AG04449 (cell line): ENCODE results near the gene AZI2.

Experiments
- CTCF ChIA-PET: fragments of 350-600 bp; formaldehyde crosslinking; extraction: SDS; loops from one replicate; lab custom pipeline; 2021; ENCODE audit warnings: antibody characterized with exemption; lab: Yijun Ruan, JAX
- POLR2A ChIA-PET: fragments of 400-600, 350-600 bp; formaldehyde crosslinking; extraction: SDS; loops from one replicate; lab custom pipeline; 2020; ENCODE audit warnings: antibody characterized with exemption, inconsistent platforms; lab: Yijun Ruan, JAX
- DNase-seq: peaks from one replicate; pipeline ENCODE4 v3.0.0-alpha.2; 2010; ENCODE audit warnings: low read depth, low spot score
- H3K4me3 ChIP-seq: 2 replicates; pipeline ENCODE4 v1.5.1; 2011; ENCODE audit warnings: low read depth, mild to moderate bottlenecking, control low read depth, low read length
- TF ChIP-seq, protein P1 (sequence below): IDR thresholded peaks from one replicate; pipeline ENCODE4 v1.5.1; 2011; ENCODE audit warnings: mild to moderate bottlenecking, moderate library complexity, low read length, control low read depth, inconsistent platforms; ENCODE audit not compliant: insufficient read depth; ENCODE audit errors: missing control alignments

The AZI2 gene

DNA sequence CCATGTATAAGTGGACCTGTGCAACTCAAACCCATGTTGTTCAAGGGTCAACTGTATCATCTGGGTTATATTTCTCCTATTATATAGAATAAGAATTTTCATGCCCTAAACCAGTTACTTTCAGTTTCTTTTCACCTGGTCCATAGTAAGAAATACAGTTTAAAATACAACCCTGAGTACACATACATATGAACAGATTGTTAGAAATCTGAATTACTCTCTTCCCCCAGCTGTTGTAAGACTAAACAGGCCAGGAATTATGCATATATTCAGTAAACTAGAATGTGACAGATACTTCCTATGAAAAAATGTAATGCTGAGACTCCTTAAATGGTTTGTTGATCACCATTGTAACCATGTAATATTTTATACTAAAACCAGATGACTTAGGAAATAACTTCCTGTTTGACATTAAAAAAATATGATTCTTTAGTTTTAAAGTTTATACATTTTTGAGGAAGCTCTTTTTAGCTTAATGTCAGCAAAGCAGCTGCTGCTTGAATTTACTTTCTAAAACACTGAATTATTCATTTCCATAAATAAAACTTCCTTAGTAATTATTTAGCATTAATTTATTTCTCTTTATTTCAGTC lies 52.6 kb downstream of the AZI2 start:
- H3K4me3 ChIP-seq = no peak overlapping the region
- TF ChIP-seq, protein P1, sequence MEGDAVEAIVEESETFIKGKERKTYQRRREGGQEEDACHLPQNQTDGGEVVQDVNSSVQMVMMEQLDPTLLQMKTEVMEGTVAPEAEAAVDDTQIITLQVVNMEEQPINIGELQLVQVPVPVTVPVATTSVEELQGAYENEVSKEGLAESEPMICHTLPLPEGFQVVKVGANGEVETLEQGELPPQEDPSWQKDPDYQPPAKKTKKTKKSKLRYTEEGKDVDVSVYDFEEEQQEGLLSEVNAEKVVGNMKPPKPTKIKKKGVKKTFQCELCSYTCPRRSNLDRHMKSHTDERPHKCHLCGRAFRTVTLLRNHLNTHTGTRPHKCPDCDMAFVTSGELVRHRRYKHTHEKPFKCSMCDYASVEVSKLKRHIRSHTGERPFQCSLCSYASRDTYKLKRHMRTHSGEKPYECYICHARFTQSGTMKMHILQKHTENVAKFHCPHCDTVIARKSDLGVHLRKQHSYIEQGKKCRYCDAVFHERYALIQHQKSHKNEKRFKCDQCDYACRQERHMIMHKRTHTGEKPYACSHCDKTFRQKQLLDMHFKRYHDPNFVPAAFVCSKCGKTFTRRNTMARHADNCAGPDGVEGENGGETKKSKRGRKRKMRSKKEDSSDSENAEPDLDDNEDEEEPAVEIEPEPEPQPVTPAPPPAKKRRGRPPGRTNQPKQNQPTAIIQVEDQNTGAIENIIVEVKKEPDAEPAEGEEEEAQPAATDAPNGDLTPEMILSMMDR = no peak
- ChIA-PET POLR2A (no interaction called here), CTCF (interaction anchor here (0.8 to 1.0 kb wide), 2 partner anchors 9 to 1043 kb away, joined by 3 to 4 read pairs; no protein-coding TSS in a partner anchor)
- DNase-seq = no peak

DNA sequence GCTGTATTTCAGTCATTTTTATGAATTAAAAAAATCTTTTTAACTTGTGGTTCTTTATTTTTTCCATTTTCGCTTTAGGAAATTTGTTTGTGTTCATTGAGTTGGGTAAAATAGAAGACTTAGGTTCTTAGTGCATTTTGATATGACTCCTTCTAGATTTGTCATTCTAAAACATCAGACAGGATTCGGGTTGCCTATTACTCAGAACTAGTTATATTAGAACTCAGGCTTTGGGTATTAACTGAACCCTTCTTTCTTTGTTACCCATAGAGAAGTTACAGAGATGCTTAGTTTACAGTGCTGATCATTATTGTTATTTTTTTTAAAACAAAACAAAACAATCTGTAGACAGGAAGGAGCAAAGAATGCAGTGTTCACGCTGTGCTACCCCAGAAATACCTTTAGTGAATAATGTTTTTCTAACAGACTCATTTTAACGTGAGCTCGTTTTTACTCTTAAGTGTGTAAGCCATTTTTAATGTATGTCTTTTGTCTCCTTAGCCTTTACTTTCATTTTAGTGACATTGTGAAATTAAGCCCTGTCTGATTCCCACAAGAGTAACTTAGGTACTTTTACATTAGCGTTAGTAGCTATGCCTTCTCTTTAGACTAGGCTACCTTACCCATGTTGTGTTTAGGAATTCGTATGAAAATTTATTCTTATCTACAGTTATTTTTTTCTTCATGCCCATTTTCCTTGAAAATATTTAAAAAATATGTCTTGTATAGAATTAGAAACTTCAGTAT lies 53.8 kb downstream of the AZI2 start:
- H3K4me3 ChIP-seq = no peak overlapping the region
- DNase-seq = no peak
- POLR2A ChIA-PET = no interaction called here
- TF ChIP-seq, protein P1 = no peak
- CTCF ChIA-PET = interaction anchor here (1.0 to 1.5 kb wide), 3 partner anchors 8 to 583 kb away, joined by 3 to 4 read pairs (median 3); no protein-coding TSS in a partner anchor

DNA sequence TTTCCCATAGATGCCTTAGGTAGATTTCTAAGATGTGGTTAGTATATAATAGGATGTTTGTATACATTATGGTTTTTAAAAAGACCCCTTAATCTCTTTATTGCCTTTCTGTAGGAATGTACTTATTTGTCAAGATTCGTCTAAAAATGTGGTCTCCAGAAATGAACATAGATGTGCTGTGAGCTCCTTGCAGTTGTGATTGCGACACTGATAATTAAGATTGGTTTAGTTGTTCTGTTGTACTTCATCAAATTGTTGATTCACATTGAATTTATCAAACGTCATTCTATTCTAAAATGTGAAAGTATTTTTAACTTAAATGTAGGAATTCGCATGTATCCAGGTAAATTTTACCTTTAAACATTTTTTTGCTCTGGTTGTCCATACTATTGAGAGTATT lies 56.0 kb downstream of the AZI2 start:
- POLR2A ChIA-PET = no interaction called here
- TF ChIP-seq, protein P1 = no peak
- no peak for DNase-seq
- CTCF ChIA-PET = interaction anchor here (2.4 kb wide), 1 partner anchor 580 kb away, joined by 10 read pairs; no protein-coding TSS in a partner anchor
- H3K4me3 ChIP-seq = no peak overlapping the region

DNA sequence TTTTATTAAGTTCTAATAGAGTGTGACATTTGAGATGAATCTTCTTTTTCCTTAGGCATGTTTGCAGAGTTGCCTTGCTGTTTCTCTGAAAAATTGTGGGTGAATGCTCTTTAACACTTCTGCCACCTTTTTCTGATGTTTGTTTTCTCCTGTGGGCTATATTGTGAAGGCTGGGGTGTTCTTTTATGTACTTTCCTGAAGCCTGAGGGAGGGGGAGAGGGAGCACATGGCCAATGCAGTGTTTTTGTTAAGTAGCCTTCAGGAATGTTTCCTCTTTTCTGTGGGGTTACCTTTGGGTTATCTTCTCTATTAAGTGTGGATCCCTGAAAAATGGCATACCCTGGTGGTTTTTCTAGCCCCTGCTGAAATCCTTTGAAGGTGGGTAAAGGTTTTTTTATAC lies 57.0 kb downstream of the AZI2 start:
- ChIA-PET POLR2A (no interaction called here), CTCF (interaction anchor here (2.4 kb wide), 1 partner anchor 579 kb away, joined by 10 read pairs; no protein-coding TSS in a partner anchor)
- TF ChIP-seq, protein P1 = no peak
- no peak for DNase-seq
- no peak overlapping the region for H3K4me3 ChIP-seq

DNA sequence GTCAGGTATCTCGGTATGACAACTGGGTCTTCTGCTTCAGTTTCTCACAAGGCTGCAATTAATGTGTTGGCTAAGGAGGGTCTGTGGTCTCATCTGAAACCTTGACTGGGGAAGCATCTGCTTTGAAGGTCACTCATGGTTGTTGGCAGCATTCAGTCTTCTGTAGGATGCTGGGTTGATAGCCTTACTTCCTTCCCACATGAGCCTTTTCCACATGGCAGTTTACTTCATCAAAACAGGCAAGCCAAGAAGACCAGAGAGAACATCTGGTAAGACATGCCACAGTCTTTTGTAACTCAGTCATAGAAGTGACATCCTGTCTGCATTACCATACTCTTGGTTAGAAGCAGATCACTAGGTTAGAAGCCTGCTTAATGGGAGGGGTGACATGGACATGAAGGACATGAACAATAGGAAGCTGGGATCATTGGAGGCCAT lies 57.7 kb downstream of the AZI2 start:
- ChIA-PET CTCF (interaction anchor here (2.4 kb wide), 1 partner anchor 579 kb away, joined by 10 read pairs; no protein-coding TSS in a partner anchor), POLR2A (no interaction called here)
- no peak for DNase-seq
- TF ChIP-seq, protein P1 = no peak
- no peak overlapping the region for H3K4me3 ChIP-seq

DNA sequence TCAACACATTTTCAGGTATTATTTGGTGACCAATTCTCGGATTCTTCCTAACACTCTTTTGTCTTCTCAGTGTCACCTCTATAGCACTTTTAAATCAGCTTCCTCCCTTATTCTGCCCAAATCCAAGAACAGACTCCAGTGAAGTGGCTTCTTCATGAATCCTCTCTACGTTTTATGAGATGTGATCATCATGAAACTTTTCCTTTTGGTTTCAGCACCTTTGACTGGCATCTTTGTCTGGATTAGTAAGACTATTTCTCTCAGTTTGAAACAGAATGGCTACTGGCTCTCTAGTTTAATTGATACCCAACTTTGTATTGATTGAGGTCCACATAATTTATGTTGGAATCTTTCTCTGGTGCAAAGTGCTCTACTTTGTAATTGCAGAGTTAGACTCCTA lies 61.6 kb downstream of the AZI2 start:
- DNase-seq = no peak
- CTCF ChIA-PET = interaction anchor here (0.7 to 2.6 kb wide), 12 partner anchors 8 to 607 kb away, joined by 3 to 25 read pairs (median 4); no protein-coding TSS in a partner anchor
- TF ChIP-seq, protein P1 = no peak
- POLR2A ChIA-PET = no interaction called here
- H3K4me3 ChIP-seq = no peak overlapping the region
